Neuronal stem cell (in vitro differentiated cells): Measurements from ENCODE around the gene LMF1.

Experiments used
- DNase-seq: peaks from one replicate; pipeline ENCODE4 v3.0.0-alpha.2; 2013; ENCODE audit warnings: low spot score
- H2AFZ ChIP-seq: one replicate; pipeline ENCODE4 v1.6.1; 2013; ENCODE audit warnings: mild to moderate bottlenecking, low read length, inconsistent platforms
- H2AK5ac ChIP-seq: 2 replicates; pipeline ENCODE4 v1.6.1; 2013; ENCODE audit warnings: low read depth, mild to moderate bottlenecking, inconsistent platforms, low read length, moderate library complexity, mixed read lengths
- H2BK120ac ChIP-seq: 2 replicates; pipeline ENCODE4 v1.6.1; 2013; ENCODE audit warnings: low read depth, mild to moderate bottlenecking, inconsistent platforms, low read length, moderate library complexity, mixed read lengths
- H2BK12ac ChIP-seq: one replicate; pipeline ENCODE4 v1.6.1; 2013; ENCODE audit warnings: low read length, inconsistent platforms
- H2BK15ac ChIP-seq: 2 replicates; pipeline ENCODE4 v1.6.1; 2013; ENCODE audit warnings: mild to moderate bottlenecking, low read length, inconsistent platforms, mixed read lengths
- H2BK5ac ChIP-seq: one replicate; pipeline ENCODE4 v1.6.1; 2013; ENCODE audit warnings: inconsistent platforms, mild to moderate bottlenecking, low read length, moderate library complexity
- H3K14ac ChIP-seq: one replicate; pipeline ENCODE4 v1.6.1; 2013; ENCODE audit warnings: low read length, inconsistent platforms
- H3K18ac ChIP-seq: 2 replicates; pipeline ENCODE4 v1.6.1; 2013; ENCODE audit warnings: low read length, inconsistent platforms
- H3K23ac ChIP-seq: 2 replicates; pipeline ENCODE4 v1.6.1; 2013; ENCODE audit warnings: low read depth, mild to moderate bottlenecking, mixed read lengths, low read length, inconsistent platforms; ENCODE audit not compliant: poor library complexity
- H3K27ac ChIP-seq: replicated peaks from 3 replicates; pipeline ENCODE4 v1.5.1; 2013; ENCODE audit warnings: low read length, inconsistent platforms
- H3K27me3 ChIP-seq, 3 experiments: 2 replicates each; pipeline ENCODE4 v1.6.1; 2013; ENCODE audit warnings: low read length in 3 of 3, mild to moderate bottlenecking in 2 of 3, inconsistent platforms in 1 of 3, low read depth in 1 of 3, mixed read lengths in 1 of 3, moderate library complexity in 1 of 3; ENCODE audit not compliant: control insufficient read depth in 3 of 3, insufficient read depth in 3 of 3
- H3K36me3 ChIP-seq, 2 donors: replicated peaks in 1 of 2; 2 replicates each; pipeline ENCODE4 v1.6.1; 2013; ENCODE audit warnings: low read length in 2 of 2; ENCODE audit not compliant: control insufficient read depth in 2 of 2, insufficient read depth in 2 of 2
- H3K4ac ChIP-seq: 2 replicates; pipeline ENCODE4 v1.6.1; 2013; ENCODE audit warnings: inconsistent platforms, mild to moderate bottlenecking, low read length, moderate library complexity
- H3K4me1 ChIP-seq, 2 donors: 1 replicate in 1 of 2; 2 replicates in 1 of 2; pipeline ENCODE4 v1.6.1; 2013; ENCODE audit warnings: low read length in 2 of 2, low read depth in 1 of 2; ENCODE audit not compliant: control insufficient read depth in 2 of 2, insufficient read depth in 1 of 2
- H3K4me2 ChIP-seq: one replicate; pipeline ENCODE4 v1.6.1; 2013; ENCODE audit warnings: mild to moderate bottlenecking, low read length, inconsistent platforms; ENCODE audit not compliant: insufficient read depth, poor library complexity, severe bottlenecking
- H3K4me3 ChIP-seq, 2 donors: 2 replicates each; pipeline ENCODE4 v1.5.1; 2013; ENCODE audit warnings: low read length in 2 of 2, mild to moderate bottlenecking in 2 of 2, inconsistent platforms in 1 of 2, moderate library complexity in 1 of 2
- H3K79me1 ChIP-seq: one replicate; pipeline ENCODE4 v1.6.1; 2013; ENCODE audit warnings: low read depth, mild to moderate bottlenecking, inconsistent platforms, low read length, moderate library complexity
- H3K9ac ChIP-seq: one replicate; pipeline ENCODE4 v1.6.1; 2013; ENCODE audit warnings: mild to moderate bottlenecking, low read depth, low read length, inconsistent platforms; ENCODE audit not compliant: poor library complexity
- H3K9me3 ChIP-seq, 2 donors: replicated peaks in 1 of 2; 2 replicates each; pipeline versions ENCODE3 to v1.6.1; 2013; ENCODE audit warnings: low read length in 2 of 2, mild to moderate bottlenecking in 2 of 2, inconsistent platforms in 1 of 2, low read depth in 1 of 2, mixed read lengths in 1 of 2, moderate library complexity in 1 of 2; ENCODE audit not compliant: control insufficient read depth in 2 of 2, insufficient read depth in 1 of 2
- H4K8ac ChIP-seq: one replicate; pipeline ENCODE4 v1.6.1; 2013; ENCODE audit warnings: low read depth, mild to moderate bottlenecking, inconsistent platforms, low read length, moderate library complexity
- H4K91ac ChIP-seq: one replicate; pipeline ENCODE4 v1.6.1; 2013; ENCODE audit warnings: low read length, low read depth, mild to moderate bottlenecking, inconsistent platforms; ENCODE audit not compliant: poor library complexity
- WGBS, 2 donors: extraction: QIAGEN DNeasy Blood & Tissue Kit; methylation state at CpG; one replicate each; pipeline ENCODE4 v1.1.7; 2013; ENCODE audit warnings: missing lambda C conversion rate in 2 of 2, mixed read lengths in 1 of 2; ENCODE audit not compliant: insufficient read length in 2 of 2, insufficient replicate concordance in 1 of 2; ENCODE audit errors: extremely low coverage in 2 of 2; 5-methylcytosine and 5-hydroxymethylcytosine counted together

The LMF1 gene

GRCh38 chr16:1007284-1007850, 36.6 kb upstream of the LMF1 start:
- H3K27me3 ChIP-seq, result peaks cover 0 to 47% (median 0%) of the 10 kb centered on the region in 3 experiments
- peak overlapping the region; percentile 85 for H3K18ac ChIP-seq
- WGBS, 2 donors, result no CpG with 5 or more reads among the region's 16 CpGs
- no peaks in the 10 kb centered on the region for H3K9me3 ChIP-seq
- no peak overlapping the region for H4K91ac ChIP-seq
- H2BK15ac ChIP-seq, result peak overlapping the region; percentile 98
- H3K79me1 ChIP-seq, result no peaks in the 10 kb centered on the region
- H3K27ac ChIP-seq, result no peak overlapping the region
- H4K8ac ChIP-seq, result no peak overlapping the region
- H3K23ac ChIP-seq, result no peak overlapping the region
- no peak overlapping the region for H2AFZ ChIP-seq
- H3K9ac ChIP-seq, result no peak overlapping the region
- peaks cover 3 to 27% of the 10 kb centered on the region in 2 donors for H3K4me1 ChIP-seq
- H2BK12ac ChIP-seq, result peak overlapping the region; percentile 14
- H2BK120ac ChIP-seq, result no peak overlapping the region
- no peaks in the 10 kb centered on the region for H3K36me3 ChIP-seq
- H3K4ac ChIP-seq, result no peak overlapping the region
- no peak for DNase-seq
- peak overlapping the region; percentile 21 for H3K14ac ChIP-seq
- no peak overlapping the region for H3K4me2 ChIP-seq
- H2AK5ac ChIP-seq, result peak overlapping the region; percentile 82
- H3K4me3 ChIP-seq, result no peak overlapping the region
- H2BK5ac ChIP-seq, result no peak overlapping the region

- Histone ChIP-seq H4K8ac (no peak overlapping the region), H2BK12ac (peak overlapping the region; percentile 14), H3K4me1 (peaks cover 3 to 30% of the 10 kb centered on the region in 2 donors), H2BK15ac (peak overlapping the region; percentile 98), H2AK5ac (peak overlapping the region; percentile 82), H2AFZ (no peak overlapping the region), H3K9ac (no peak overlapping the region), H3K4me2 (no peak overlapping the region), H3K4ac (no peak overlapping the region), H3K27me3 (peaks cover 0 to 42% (median 0%) of the 10 kb centered on the region in 3 experiments), H4K91ac (no peak overlapping the region), H3K36me3 (no peaks in the 10 kb centered on the region), H3K14ac (no peak overlapping the region), H2BK120ac (peak overlapping the region; percentile 81), H2BK5ac (no peak overlapping the region), H3K4me3 (no peak overlapping the region), H3K27ac (no peak overlapping the region), H3K79me1 (no peaks in the 10 kb centered on the region), H3K9me3 (no peaks in the 10 kb centered on the region), H3K18ac (peak overlapping the region; percentile 85), H3K23ac (no peak overlapping the region)
- no peak for DNase-seq
- WGBS, 2 donors, result no CpG with 5 or more reads among the region's 25 CpGs
Observed at GRCh38 chr16:1006781-1007180, 36.0 kb upstream of the LMF1 start.

DNA sequence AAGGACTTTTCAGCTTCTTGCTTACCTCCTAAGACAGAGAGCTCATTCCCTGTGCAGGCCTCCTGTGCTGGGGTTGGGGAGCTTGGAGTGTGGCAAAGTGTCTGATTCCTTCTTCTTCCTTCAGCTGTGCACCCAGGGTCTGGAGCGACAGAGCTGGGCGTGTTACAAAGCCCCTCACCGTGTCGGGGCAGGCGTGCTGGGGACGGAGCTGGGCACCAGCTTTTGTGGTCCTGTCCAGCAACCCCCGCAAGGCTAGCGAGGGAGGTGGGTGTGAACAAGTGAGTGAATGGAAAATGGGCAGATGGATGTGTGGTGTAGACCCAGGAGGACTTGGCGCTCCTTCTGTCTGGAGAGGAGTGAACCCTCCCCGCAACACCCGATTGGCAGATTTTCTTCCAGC, 34.5 kb upstream of the LMF1 start:
- no peak for DNase-seq
- no CpG with 5 or more reads among the region's 11 CpGs for WGBS, 2 donors
- Histone ChIP-seq H2BK15ac (peak overlapping the region; percentile 83), H3K27me3 (peaks cover 0 to 36% (median 0%) of the 10 kb centered on the region in 3 experiments), H2BK12ac (no peak overlapping the region), H3K36me3 (no peaks in the 10 kb centered on the region), H2BK5ac (no peak overlapping the region), H4K91ac (no peak overlapping the region), H3K9ac (peak overlapping the region; percentile 30), H3K4me1 (peaks cover 3 to 21% of the 10 kb centered on the region in 2 donors), H2AFZ (no peak overlapping the region), H3K79me1 (no peaks in the 10 kb centered on the region), H2BK120ac (no peak overlapping the region), H2AK5ac (peak overlapping the region; percentile 90), H3K18ac (peak overlapping the region; percentile 5), H3K4me2 (no peak overlapping the region), H3K23ac (peak overlapping the region; percentile 91), H3K4me3 (peak overlapping the region in 1 of 2 donors; percentile 60), H3K27ac (no peak overlapping the region), H3K14ac (no peak overlapping the region), H3K4ac (peak overlapping the region; percentile 17), H3K9me3 (peaks cover 5 to 9% of the 10 kb centered on the region in 2 donors), H4K8ac (no peak overlapping the region)

- peak overlapping the region; percentile 93 for H3K4ac ChIP-seq
- H2BK120ac ChIP-seq, result peak overlapping the region; percentile 47
- no peaks in the 10 kb centered on the region for H3K79me1 ChIP-seq
- H3K4me2 ChIP-seq, result no peak overlapping the region
- H3K4me1 ChIP-seq, result peaks cover 3 to 16% of the 10 kb centered on the region in 2 donors
- DNase-seq, result no peak
- no peak overlapping the region for H3K4me3 ChIP-seq
- peak overlapping the region; percentile 17 for H4K8ac ChIP-seq
- peak overlapping the region; percentile 94 for H2BK15ac ChIP-seq
- H3K27me3 ChIP-seq, result peaks cover 0 to 32% (median 0%) of the 10 kb centered on the region in 3 experiments
- no peak overlapping the region for H4K91ac ChIP-seq
- H3K9ac ChIP-seq, result no peak overlapping the region
- no peak overlapping the region for H3K27ac ChIP-seq
- H2AFZ ChIP-seq, result no peak overlapping the region
- H3K18ac ChIP-seq, result peak overlapping the region; percentile 83
- peak overlapping the region; percentile 65 for H3K23ac ChIP-seq
- peak overlapping the region; percentile 97 for H2BK12ac ChIP-seq
- peak overlapping the region; percentile 99 for H2AK5ac ChIP-seq
- no peaks in the 10 kb centered on the region for H3K36me3 ChIP-seq
- peak overlapping the region; percentile 75 for H2BK5ac ChIP-seq
- H3K14ac ChIP-seq, result peak overlapping the region; percentile 89
- WGBS, 2 donors, result no CpG with 5 or more reads among the region's 41 CpGs
- H3K9me3 ChIP-seq, result peaks cover 5 to 9% of the 10 kb centered on the region in 2 donors
Observed at GRCh38 chr16:1003391-1004347, 32.9 kb upstream of the LMF1 start.
